OCI-LY3 (cell line): ENCODE data around the gene SNX15.

Source experiments
- CTCF ChIP-seq: fragments of 200-600, 300-600 bp; sonication (generic); IDR thresholded peaks from 2 replicates; pipeline ENCODE4 v1.5.1; 2014; ENCODE audit warnings: antibody characterized with exemption, low read length, low read depth
- EZH2phosphoT487 ChIP-seq: fragments of 200-600 bp; shearing (Covaris generic); IDR thresholded peaks from 2 replicates; pipeline ENCODE4 v1.6.1; 2018; ENCODE audit warnings: antibody characterized with exemption, mixed run types, low read depth

GRCh38 chr11:65014726-65015227 is 12.5 kb upstream of the SNX15 start:
- TF ChIP-seq CTCF = no peak
- TF ChIP-seq EZH2phosphoT487 = no peak
